ENCODE results near the gene SFR1. TPM values are rescaled to one million over a fixed set of nuclear protein-coding genes. Genes with fewer than 3 reads are reported as not detected.
A peak's percentile ranks its signal among the peaks of the same experiment; 100 is the strongest.

Gene SFR1
- total RNA-seq, 1 experiment from 2014 or later: 9.9 TPM

DNA sequence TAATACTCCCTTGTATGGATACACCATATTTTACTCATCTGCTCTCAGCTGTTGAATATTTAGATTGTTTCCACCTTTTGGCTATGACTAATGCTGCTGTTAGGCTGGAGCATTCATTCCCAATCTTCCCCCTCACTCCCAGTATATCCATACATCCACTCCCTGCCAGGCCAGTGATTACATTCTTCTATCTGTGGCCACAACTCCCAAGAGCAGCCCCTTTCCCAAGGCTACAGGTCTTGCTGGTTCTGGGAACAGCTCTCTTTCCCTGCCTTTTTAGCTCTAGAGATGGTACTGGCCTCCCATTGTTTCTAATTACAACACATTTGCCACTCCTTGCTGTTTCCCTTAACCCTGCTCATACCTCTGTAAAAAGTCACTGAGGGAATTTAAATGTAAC lies 28.2 kb downstream of the SFR1 start:
- no peaks in the 10 kb centered on the region; the same call in 1 of the 2 replicates for H3K27me3 Mint-ChIP-seq (ENCODE audit: low read depth)
- ATAC-seq (peak; percentile 51), DNase-seq (ENCODE audit: low spot score) (no peak)
- ChIA-PET POLR2A (no interaction called here), CTCF (interaction anchor here (1.0 kb wide), 1 partner anchor 8 kb away, joined by 3 read pairs; no protein-coding TSS in a partner anchor)
- H3K4me3 Mint-ChIP-seq: no peak overlapping the region
- TF ChIP-seq ZNF232 (CRISPR knock-in tag; IDR thresholded peaks at IDR 0.05) (no peak), JAZF1 (CRISPR knock-in tag; IDR thresholded peaks at IDR 0.05) (no peak)
- TF ChIP-seq, protein P1, sequence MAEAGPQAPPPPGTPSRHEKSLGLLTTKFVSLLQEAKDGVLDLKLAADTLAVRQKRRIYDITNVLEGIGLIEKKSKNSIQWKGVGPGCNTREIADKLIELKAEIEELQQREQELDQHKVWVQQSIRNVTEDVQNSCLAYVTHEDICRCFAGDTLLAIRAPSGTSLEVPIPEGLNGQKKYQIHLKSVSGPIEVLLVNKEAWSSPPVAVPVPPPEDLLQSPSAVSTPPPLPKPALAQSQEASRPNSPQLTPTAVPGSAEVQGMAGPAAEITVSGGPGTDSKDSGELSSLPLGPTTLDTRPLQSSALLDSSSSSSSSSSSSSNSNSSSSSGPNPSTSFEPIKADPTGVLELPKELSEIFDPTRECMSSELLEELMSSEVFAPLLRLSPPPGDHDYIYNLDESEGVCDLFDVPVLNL (CRISPR knock-in tag; IDR thresholded peaks at IDR 0.05; ENCODE audit: borderline replicate concordance, low read depth): no peak
- peaks cover 15% of the 10 kb centered on the region for H3K36me3 Mint-ChIP-seq
- peaks cover 21% of the 10 kb centered on the region for H3K9me3 Mint-ChIP-seq
- peaks cover 29% of the 10 kb centered on the region for H3K4me1 Mint-ChIP-seq
- H3K27ac Mint-ChIP-seq: no peak overlapping the region; the same call in 1 of the 2 replicates

DNA sequence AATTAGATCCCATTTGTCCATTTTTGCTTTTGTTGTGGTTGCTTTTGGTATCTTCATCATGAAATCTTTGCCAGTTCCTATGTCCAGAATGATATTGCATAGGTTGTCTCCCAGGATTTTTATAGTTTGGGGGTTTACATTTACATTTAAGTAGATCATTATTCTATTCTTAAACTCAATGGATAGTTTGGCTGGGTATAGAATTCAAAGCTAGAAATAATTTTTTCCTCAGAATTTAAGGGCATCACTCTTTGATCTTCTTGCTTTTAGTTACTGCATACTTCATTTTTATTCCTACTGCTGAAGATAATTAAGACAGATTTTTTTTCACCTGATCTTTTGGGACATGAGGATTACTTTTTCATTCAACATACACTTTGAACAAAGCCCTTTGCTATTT lies 29.8 kb downstream of the SFR1 start:
- Mint-ChIP-seq H3K36me3 (peaks cover 15% of the 10 kb centered on the region), H3K27ac (no peak overlapping the region), H3K4me3 (no peak overlapping the region), H3K4me1 (peaks cover 33% of the 10 kb centered on the region), H3K27me3 (ENCODE audit: low read depth) (peaks cover 3% of the 10 kb centered on the region; the same call in 1 of the 2 replicates), H3K9me3 (peaks cover 21% of the 10 kb centered on the region)
- ATAC-seq: no peak
- TF ChIP-seq, protein P2, sequence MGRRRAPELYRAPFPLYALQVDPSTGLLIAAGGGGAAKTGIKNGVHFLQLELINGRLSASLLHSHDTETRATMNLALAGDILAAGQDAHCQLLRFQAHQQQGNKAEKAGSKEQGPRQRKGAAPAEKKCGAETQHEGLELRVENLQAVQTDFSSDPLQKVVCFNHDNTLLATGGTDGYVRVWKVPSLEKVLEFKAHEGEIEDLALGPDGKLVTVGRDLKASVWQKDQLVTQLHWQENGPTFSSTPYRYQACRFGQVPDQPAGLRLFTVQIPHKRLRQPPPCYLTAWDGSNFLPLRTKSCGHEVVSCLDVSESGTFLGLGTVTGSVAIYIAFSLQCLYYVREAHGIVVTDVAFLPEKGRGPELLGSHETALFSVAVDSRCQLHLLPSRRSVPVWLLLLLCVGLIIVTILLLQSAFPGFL (CRISPR knock-in tag; IDR thresholded peaks at IDR 0.05; ENCODE audit: borderline replicate concordance): no peak
- TF ChIP-seq ZNF263 (CRISPR knock-in tag; IDR thresholded peaks at IDR 0.05; ENCODE audit: low read depth) (no peak), RORB (CRISPR knock-in tag; IDR thresholded peaks at IDR 0.05) (no peak), SMAD3 (CRISPR knock-in tag; IDR thresholded peaks at IDR 0.05; ENCODE audit: borderline replicate concordance) (no peak), ZNF671 (CRISPR knock-in tag; IDR thresholded peaks at IDR 0.05) (no peak), FOXJ3 (CRISPR knock-in tag; IDR thresholded peaks at IDR 0.05; ENCODE audit: borderline replicate concordance) (no peak), CREB1 (CRISPR knock-in tag; IDR thresholded peaks at IDR 0.05) (no peak), ZNF416 (CRISPR knock-in tag; IDR thresholded peaks at IDR 0.05) (no peak)
- TF ChIP-seq, protein P1 (CRISPR knock-in tag; IDR thresholded peaks at IDR 0.05; ENCODE audit: borderline replicate concordance, low read depth): no peak
- TF ChIP-seq, protein P3, sequence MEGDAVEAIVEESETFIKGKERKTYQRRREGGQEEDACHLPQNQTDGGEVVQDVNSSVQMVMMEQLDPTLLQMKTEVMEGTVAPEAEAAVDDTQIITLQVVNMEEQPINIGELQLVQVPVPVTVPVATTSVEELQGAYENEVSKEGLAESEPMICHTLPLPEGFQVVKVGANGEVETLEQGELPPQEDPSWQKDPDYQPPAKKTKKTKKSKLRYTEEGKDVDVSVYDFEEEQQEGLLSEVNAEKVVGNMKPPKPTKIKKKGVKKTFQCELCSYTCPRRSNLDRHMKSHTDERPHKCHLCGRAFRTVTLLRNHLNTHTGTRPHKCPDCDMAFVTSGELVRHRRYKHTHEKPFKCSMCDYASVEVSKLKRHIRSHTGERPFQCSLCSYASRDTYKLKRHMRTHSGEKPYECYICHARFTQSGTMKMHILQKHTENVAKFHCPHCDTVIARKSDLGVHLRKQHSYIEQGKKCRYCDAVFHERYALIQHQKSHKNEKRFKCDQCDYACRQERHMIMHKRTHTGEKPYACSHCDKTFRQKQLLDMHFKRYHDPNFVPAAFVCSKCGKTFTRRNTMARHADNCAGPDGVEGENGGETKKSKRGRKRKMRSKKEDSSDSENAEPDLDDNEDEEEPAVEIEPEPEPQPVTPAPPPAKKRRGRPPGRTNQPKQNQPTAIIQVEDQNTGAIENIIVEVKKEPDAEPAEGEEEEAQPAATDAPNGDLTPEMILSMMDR (IDR thresholded peaks at IDR 0.05): no peak
- TF ChIP-seq, protein P4, sequence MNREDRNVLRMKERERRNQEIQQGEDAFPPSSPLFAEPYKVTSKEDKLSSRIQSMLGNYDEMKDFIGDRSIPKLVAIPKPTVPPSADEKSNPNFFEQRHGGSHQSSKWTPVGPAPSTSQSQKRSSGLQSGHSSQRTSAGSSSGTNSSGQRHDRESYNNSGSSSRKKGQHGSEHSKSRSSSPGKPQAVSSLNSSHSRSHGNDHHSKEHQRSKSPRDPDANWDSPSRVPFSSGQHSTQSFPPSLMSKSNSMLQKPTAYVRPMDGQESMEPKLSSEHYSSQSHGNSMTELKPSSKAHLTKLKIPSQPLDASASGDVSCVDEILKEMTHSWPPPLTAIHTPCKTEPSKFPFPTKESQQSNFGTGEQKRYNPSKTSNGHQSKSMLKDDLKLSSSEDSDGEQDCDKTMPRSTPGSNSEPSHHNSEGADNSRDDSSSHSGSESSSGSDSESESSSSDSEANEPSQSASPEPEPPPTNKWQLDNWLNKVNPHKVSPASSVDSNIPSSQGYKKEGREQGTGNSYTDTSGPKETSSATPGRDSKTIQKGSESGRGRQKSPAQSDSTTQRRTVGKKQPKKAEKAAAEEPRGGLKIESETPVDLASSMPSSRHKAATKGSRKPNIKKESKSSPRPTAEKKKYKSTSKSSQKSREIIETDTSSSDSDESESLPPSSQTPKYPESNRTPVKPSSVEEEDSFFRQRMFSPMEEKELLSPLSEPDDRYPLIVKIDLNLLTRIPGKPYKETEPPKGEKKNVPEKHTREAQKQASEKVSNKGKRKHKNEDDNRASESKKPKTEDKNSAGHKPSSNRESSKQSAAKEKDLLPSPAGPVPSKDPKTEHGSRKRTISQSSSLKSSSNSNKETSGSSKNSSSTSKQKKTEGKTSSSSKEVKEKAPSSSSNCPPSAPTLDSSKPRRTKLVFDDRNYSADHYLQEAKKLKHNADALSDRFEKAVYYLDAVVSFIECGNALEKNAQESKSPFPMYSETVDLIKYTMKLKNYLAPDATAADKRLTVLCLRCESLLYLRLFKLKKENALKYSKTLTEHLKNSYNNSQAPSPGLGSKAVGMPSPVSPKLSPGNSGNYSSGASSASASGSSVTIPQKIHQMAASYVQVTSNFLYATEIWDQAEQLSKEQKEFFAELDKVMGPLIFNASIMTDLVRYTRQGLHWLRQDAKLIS (CRISPR knock-in tag; IDR thresholded peaks at IDR 0.05; ENCODE audit: borderline replicate concordance): no peak
- TF ChIP-seq, protein P5, sequence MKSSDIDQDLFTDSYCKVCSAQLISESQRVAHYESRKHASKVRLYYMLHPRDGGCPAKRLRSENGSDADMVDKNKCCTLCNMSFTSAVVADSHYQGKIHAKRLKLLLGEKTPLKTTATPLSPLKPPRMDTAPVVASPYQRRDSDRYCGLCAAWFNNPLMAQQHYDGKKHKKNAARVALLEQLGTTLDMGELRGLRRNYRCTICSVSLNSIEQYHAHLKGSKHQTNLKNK (CRISPR knock-in tag; IDR thresholded peaks at IDR 0.05): no peak
- TF ChIP-seq, protein P6, sequence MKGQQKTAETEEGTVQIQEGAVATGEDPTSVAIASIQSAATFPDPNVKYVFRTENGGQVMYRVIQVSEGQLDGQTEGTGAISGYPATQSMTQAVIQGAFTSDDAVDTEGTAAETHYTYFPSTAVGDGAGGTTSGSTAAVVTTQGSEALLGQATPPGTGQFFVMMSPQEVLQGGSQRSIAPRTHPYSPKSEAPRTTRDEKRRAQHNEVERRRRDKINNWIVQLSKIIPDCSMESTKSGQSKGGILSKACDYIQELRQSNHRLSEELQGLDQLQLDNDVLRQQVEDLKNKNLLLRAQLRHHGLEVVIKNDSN (CRISPR knock-in tag; IDR thresholded peaks at IDR 0.05): no peak
- POLR2A ChIA-PET: no interaction called here
- CTCF ChIA-PET: no interaction called here
- DNase-seq (ENCODE audit: low spot score): no peak

Measured in WTC11 (cell line).